NCI-H2227 (cell line): ENCODE results near the gene PDIA2.
"Not testable (repeated sequence)": the region's sequence is repeated elsewhere in the genome, so short reads cannot be mapped to it uniquely, and the experiment has no call there.

Experiments used
- DNase-seq: peaks from one replicate; lab custom pipeline; 2025; ENCODE audit not compliant: unreplicated experiment; lab: John Stamatoyannopoulos, UW

PDIA2 gene

GRCh38 chr16:263182-263774, 19.7 kb upstream of the PDIA2 start:
- DNase-seq, result no peak

- DNase-seq, result no peak
Observed at GRCh38 chr16:263944-264343, 19.0 kb upstream of the PDIA2 start.

GRCh38 chr16:264440-264951, 18.5 kb upstream of the PDIA2 start:
- DNase-seq, result no peak

GRCh38 chr16:265002-265529, 17.9 kb upstream of the PDIA2 start:
- no peak for DNase-seq

- DNase-seq, result no peak
Observed at GRCh38 chr16:265711-266110, 17.3 kb upstream of the PDIA2 start.

GRCh38 chr16:266258-267164, 16.5 kb upstream of the PDIA2 start:
- DNase-seq, result no peak

- not testable (repeated sequence) for DNase-seq
Observed at GRCh38 chr16:267562-267961, 15.4 kb upstream of the PDIA2 start.

GRCh38 chr16:268141-269053, 14.6 kb upstream of the PDIA2 start:
- no peak for DNase-seq

GRCh38 chr16:269061-269796, 13.7 kb upstream of the PDIA2 start:
- no peak for DNase-seq

GRCh38 chr16:270381-271255, 12.3 kb upstream of the PDIA2 start:
- DNase-seq, result no peak

- no peak for DNase-seq
Observed at GRCh38 chr16:272633-273546, 10.1 kb upstream of the PDIA2 start.

- DNase-seq, result no peak
Observed at GRCh38 chr16:273547-274421, 9.2 kb upstream of the PDIA2 start.

GRCh38 chr16:275041-275641, 7.8 kb upstream of the PDIA2 start:
- DNase-seq, result peak; percentile 21

- DNase-seq, result no peak
Observed at GRCh38 chr16:275786-276232, 7.2 kb upstream of the PDIA2 start, which contains the start of gene RGS11. Gene RGS11, minus strand, starts transcription at chr16:275944. Its CDS starts 33 bp downstream, at chr16:275911.

- no peak for DNase-seq
Observed at GRCh38 chr16:276426-277077, 6.4 kb upstream of the PDIA2 start.

GRCh38 chr16:278863-279366, 4.0 kb upstream of the PDIA2 start:
- peak; percentile 31 for DNase-seq
